GM11168 (cell line): ENCODE data around the gene GPD2.

ENCODE experiments used
- in situ Hi-C: fragments of 300-500 bp; cut with MboI; formaldehyde crosslinking; loops from one replicate; pipeline ENCODE4 v1.12.0; 2022; ENCODE audit warnings: low sequenced_read_pairs; ENCODE audit not compliant: unreplicated experiment

GPD2 gene

DNA sequence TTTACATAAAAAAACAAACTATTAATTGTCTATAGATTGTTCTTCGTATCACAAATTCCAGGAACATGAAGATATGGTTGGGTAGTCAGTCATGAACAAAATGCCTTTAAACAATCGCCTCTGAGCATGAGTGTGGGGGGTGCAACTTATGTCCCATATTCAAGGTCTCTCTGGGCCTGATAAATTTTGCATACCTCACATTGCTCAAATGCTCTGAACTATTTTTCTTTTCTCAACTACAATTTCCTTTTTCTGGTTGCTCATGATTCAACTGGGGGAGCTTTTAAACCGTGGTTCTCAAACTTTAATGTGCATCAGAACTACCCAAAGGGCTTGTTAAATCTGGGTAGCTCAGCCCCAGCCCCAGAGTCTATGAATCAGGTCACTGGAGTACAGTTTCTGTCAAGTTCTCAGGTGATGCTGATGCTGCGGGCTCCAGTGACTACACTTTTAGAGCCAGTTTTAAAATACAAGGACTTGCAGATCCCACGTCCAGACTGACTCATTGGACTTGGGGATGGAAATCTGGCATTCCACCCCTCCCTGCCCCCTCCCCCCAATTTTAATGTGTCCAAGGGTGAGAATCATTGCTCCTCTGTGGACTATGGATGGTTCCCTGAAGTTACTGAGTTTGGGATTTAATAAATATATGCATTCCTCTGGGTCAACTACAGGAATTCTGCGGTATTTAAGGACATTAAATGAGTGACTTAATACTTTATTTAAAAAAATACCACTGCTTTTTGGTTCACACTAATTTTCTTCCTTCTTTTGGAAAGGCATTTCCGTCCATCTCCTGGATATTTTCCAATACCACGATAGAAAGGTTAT is 1.5 kb upstream of the GPD2 start:
- in situ Hi-C loops = no loop called here

DNA sequence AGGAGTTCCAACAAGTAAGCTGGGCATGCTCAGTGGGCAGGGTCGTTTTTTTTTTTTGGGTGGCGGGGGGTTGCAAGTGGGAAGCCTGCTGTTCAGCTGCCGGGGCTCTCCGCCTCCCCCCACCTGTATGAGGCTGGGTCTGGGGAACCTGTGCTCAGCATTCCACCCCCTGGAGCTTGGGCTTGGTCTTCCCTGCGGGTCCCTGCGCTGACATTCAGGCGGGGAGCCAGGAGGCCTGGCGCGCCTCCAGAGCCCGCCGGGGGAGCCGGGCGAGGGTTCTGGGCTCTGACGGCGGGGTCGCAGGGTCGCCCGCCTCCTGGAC is 822 bp upstream of the GPD2 start:
- in situ Hi-C loops = no loop called here

DNA sequence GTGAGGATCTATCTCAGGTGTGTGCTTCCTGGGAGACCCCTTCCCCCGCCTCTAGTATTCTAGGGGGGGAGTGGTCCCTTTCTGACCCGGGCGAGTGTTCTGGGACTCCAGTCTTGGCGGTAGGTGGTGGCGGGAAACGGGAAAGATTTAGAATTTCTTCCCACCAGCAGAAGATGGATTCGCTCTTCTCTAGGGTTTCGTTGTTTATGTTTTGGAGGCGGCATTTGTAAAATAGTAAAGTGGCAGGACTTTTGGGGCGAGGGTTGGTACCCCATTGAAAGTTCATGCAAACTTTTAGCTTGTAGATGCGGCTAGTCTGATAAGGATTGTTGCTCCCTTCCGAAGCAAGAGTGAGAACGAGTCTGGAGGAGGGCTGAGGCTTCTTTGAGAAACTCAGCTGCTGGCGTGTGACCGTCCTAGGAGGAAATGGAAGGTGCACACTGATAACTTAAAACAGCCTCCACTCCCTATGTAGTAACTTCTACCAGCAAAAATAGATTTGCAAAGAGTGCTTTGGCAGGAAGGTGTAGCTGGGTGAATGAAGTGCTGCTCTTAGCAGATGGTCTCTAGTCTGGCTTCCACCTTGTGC is 412 bp downstream of the GPD2 start:
- in situ Hi-C loops = no loop called here

DNA sequence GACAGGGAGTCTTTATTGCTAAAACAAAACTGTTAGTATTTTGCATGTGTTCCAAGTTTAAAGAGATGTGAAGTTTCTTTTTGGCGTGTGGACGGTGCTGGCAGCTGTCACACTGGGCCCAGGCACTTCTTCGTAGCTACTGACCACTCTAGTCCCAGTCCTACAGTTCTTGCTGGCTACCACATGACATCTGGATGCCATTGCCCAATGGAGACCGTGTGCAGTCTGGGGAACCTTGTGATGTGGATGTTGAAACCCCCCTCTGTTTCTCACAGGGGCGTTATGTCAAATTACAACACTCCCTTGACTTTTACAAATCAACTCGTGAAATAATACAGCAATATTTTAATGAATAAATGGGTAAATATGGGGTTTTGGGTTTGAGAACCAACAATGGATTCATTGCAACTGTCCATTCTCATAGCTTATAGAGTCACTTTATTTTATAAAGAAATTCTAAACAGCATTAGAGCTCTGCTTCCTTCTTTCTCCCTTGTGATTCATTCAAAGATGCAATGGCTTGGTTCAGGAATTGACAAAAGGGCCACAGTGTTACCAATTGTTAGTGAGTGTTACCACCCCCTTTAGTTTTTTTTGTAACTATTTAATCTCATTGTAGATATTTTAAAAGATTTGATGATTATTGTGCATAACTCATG is 1.2 kb downstream of the GPD2 start:
- in situ Hi-C loops = no loop called here

DNA sequence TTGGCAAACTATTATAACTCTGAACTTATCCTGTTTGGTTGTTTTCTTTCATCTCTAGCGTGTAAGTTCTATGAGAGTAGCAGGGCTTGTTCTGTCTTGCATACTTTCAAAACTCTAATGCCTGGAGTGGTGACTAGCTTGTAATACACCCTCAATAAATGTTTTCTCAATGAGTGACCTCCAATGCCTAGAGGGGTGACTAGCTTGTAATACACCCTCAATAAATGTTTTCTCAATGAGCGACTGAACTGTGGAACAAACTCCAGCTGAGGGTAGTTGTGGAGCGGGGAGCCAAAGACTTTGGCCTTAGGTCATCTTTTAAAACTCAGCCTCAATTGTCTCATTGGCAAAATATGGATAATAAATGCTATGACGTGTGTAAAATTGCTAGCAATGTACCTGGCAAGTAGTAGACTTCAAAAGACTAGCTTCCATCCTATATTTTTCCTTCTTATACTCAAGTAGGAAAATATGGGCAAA is 1.8 kb downstream of the GPD2 start:
- in situ Hi-C loops = no loop called here

DNA sequence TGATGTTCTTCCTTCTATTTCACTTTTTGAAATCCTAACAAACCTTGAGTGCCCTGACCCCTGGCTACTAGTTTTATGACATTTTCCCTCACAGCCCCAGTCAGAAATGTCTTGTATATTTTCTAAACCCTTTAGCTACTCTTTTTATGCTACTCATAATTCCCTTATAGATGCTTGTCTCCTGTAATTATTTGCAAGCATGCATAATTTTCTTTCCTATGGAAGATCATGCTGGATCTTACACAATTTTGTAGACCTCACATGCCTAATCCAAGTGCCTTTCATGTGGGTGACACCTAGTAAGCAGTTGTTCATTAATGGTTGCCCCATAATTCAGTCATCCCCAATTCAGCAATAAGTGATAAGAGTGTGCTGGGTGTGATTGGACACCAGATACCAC is 6.9 kb downstream of the GPD2 start:
- in situ Hi-C loops = no loop called here

DNA sequence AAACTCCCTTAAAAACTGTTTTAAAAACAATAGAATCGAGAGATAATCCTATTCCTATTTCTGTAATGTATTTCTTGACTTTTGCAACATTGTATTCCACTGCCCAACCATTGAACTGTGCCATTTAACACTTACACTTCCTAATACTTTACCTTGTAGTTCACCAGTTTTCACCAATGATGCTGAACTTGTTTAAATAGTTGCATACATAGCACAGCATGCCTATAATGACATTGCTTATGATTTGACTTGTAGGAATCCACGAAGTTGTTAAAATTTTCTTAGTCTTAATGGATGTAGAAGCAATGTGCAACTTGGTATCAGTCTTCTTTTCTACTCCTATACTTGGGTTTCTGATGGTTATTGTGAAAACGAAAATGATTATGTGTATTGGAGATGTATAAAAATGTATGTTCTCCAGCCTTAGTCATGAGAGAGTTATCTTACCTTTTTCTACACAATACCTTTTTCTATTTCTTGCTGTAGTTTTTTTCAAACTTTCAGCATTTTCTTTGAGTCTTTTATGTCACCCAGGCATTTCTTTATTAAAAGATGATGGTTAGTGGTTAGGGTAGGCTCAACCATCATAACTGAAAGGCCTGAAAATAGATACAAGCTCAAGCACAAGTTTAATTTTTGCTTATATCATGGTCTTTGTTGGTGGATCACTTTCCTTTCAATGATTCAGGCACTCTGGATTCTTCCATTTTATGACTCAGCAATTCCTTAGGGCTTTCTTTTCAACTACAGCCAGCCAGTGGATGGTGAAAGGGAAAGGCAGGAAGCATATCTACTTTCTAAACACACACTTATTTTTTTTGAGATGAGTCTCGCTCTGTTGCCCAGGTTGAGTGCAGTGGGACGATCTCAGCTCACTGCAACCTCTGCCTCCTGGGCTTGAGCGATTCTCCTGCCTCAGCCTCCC is 9.4 kb downstream of the GPD2 start:
- in situ Hi-C loops = no loop called here

DNA sequence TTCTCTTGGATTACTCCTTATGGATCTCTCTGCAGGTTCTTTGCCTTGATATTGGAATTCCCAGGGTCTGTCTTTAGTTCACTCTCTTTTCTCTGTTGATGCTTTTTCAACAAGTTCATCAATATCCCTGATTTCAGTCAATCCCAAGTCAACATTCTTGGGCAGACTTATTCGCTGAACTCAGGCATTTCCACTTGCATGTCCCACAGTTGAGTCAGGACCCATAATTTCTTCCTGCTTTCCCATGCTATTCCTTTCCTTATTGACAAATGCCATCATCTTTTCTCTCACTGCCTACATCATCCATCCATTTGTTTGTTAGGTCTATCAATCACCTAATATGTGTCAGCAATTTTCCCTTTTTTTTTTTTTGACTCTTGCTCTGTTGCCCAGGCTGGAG is 11.6 kb downstream of the GPD2 start:
- in situ Hi-C loops = no loop called here

DNA sequence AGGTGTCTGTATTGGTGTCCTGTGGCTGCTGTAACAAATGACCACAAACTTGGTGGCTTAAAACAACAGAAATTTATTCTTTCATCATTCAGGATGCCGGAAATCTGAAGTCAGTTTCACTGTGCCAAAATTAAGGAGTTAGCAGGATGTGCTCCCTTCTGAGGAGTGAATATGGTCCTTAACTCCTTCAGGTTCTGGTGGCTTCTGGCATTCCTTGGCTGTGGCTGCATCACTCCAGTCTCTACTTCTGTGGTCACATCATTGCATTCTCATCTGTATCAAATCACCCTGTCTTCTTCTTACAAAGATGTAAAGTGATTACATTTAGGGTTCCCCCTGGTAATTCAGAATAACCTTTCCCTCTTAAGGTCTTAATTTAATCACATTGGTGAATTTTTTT is 12.6 kb downstream of the GPD2 start:
- in situ Hi-C loops = no loop called here

DNA sequence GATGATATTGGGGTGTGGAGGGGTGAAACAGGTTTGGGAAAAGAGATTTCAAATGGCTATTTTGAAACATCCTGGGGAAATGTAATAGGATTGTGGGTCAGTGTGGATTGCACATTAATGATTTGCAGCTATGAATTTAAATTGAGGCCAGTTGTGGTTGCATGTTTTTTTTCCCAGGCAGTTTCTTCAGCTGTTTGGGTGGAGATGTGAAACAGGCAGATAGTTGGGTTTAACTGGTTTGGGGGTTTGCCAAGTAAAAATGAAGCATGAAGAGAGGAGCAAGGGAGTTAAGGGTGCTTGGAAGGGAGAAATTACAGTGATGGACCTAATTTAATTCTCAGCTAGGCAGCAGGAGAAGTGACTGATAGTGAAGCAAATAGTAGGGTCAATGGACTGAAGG is 16.8 kb downstream of the GPD2 start:
- in situ Hi-C loops = no loop called here

DNA sequence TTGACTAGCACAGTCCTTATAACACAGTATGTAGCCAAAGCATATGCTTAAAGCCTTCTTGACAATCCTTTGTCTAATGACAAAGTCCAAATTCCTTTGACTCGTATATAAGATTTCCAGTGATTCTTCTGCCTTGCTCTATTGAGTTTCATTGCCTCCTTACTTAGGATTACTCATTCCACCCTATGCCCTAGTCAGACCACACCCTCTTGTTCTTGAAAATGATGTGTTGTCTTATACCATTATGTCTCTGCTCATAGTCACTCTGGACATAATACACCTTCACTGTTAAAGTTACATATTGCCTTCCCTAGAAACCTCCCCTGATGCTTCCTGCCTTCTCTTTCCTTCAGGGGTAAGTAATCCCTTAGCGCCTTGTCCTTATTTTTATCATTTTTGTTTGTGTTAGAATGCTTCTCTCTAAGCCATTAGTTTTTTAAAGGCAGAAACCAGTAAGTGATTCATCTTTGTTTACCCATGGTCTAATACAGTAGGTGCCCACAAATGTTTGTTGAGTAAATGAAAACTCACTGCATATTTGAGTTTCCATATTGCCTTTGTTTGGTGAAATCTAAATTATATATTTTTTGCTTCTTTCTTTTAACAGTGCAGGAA is 19.3 kb downstream of the GPD2 start:
- in situ Hi-C loops = no loop called here

DNA sequence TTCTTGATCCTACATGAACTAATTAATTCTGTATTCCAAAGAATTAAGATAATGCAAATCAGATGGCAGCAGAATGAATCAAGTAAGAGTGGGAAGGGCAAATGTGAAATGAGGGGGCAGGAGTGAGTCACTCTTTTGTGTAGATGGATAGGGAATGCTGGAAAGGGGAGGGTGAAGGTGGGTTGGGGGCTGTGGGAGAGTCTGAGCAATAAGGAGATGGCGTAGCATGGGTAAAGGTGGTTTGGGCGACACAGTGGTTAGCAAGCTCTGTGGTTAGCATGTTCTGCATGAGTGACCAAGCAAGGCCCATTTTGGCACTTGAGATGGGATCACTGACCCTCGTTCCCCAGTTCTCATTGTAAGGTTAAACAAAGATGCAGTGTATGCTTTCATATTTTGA is 20.4 kb downstream of the GPD2 start:
- in situ Hi-C loops = no loop called here

DNA sequence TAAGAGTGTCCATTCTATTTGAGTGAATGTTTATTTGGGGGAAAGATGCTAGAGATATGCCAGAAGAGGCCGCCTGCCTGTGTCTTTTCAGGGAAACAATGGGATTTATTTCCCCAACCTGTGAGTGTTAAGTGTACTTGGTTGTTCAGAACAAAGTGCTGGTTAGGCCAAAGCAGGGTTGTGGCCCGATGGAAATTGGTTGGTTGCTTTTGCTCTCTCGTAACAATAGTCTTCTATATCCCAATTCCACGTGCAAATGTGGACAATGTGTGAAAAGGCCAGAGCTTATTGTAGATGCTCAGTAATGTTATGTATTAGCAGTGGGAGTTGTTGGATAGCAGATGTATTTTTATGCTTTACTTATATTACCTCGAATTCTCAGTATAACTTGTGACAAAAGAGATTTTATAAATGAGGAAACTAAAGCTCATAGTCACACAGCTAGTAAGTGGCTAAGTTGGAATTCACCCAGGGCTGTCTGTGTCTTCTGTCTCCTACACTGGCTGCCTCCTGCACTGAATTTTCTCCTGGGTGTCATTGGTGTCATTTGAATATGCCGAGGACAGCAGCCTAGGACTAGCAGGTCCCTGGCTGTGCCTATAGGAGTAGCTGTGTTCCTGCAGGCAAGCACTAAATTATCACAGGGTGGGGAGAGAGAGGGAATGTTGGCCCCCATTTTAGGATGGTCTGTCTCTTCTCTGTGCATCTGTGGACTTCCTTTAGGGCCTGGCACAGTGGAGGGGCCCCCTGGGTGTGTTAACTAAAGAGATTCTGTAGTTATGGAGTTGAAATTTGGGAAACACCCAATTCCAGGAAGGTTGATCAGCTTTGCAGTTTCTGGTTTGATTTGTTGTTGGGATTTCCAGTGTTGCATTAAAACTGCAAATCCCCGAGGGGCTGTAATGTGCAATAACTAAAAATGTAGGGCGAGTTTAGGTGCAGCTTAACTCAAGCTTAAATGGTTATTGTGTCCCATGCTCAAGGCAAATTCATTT is 21.6 kb downstream of the GPD2 start:
- in situ Hi-C loops = no loop called here

DNA sequence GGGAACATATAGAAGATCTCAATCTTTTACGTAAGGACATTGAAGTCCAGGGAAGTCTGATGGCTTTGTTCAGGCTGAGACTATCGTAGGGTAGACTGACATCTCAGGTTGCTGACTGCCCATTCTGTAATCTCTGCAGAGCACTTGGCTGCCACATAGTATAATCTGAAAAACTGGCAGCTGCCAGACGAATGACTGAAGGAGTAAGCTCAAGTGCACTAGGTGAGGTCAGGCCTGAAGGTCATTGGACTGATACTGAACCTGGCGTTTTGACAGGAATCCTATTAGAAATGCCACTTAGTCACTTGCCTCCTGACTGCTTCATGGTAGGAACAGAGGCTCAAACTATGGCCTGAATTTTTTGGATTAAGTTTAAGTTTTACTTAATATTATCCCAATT is 23.5 kb downstream of the GPD2 start:
- in situ Hi-C loops = no loop called here

DNA sequence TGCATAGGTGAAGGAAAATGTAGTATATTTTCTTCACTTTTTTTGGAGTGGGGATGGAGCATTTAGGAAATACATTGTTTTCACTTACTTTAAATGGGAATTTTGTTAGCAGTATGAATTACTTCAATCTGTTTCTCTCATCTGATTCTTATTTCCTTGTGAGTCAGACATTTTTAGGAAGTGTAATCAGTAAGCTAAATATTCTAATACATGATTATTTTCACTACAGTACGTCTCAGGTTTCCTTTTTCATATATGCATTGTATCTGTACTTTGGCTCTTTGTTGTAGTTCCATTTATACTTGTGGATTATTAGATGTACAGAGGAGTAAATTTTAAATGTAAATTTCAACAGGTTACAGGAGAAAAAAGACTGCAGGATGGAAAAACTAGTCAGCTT is 27.9 kb downstream of the GPD2 start:
- in situ Hi-C loops = no loop called here

DNA sequence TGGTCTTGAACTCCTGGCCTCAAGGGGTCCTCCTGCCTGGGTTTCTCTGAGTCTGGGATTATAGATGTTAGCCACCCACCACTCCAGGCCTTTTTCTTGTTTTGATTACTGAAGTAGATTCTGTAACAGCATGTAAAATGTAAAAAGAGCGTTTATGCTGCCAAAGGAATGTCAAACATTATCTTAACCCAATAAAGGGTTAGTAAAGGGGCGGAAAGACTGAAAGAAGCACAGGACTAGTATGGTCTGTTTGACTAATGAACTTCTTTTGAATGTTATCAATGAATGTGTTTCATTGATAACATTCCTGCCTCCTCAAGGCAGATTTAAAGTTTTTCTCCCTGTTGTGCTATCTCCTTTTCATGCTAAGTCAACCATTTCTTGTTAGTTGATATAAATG is 29.4 kb downstream of the GPD2 start:
- in situ Hi-C loops = no loop called here

DNA sequence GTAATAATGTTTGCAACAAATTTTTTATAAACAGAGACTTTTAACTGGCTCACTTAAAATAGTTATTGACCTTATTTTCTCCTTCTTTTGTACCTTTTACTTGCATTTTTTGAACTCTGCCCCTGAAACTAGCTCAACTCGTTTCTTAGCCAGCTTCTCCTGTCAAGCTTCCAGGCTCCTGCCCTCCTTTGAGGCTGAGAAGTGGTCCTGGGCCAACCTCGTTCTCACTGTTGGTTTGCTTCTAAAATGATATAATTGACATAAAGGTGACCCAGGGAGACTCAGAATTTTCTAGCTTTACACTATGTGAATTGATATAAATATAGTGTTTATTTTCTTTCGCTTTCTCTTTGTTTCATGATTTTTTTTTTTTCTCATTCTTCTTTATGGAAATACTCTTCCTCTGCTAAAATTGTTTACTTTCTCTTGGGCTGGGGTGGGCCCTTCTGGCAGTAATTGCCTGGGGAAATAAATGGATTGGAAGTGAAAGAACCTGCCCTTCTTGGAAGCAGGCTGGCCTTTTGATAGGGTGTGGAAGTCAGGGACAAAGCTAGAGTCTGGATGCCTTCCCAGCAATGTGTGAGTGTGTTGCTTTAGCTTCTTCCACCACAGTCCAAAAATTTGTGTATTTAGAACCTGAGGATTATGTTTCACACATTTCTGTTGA is 30.7 kb downstream of the GPD2 start:
- in situ Hi-C loops = no loop called here

DNA sequence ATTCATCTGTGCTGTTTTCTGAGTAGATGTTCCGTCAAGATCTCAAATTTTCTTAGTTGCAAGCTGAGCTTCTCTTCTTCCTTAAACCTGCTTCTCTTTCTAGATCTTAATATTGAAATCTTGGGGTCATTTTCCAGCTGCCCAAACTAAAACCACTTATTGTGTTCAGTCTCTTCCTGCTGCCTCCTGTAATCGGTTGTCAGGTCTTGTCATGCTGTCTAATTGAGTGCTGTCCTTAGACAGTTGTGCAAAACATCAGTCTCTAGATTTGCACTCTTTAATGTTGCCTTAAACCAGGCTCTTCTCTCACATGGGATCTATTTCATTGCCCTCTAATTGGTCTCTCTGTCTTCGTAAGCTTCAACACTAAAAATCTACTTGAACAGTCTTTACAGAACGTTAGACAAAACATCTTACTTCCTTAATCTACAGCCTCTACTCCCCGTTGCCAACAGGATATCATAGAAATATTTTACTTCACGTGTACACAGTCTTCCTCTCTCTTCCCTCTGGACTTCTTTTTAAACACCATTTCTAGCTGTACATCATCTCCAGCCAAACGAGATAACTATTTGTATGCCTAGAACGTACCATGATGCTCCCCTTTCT is 34.9 kb downstream of the GPD2 start:
- in situ Hi-C loops = no loop called here
